SK-N-SH treated with all-trans-retinoic acid at 6 μM for 48 hours (cell line): Measurements from ENCODE around the gene FAM89B.

Experiments
- ARNTL ChIP-seq: fragments of 450-650 bp; formaldehyde crosslinking; IDR thresholded peaks from 2 replicates; pipeline ENCODE4 v1.5.0; 2020; ENCODE audit warnings: low read depth, mild to moderate bottlenecking, moderate library complexity, borderline replicate concordance
- BACH2 ChIP-seq: fragments of 250-450 bp; sonication (Bioruptor Pico); IDR thresholded peaks from 2 replicates; pipeline ENCODE4 v1.9.0; 2021; ENCODE audit warnings: mild to moderate bottlenecking, borderline replicate concordance
- CSDC2 ChIP-seq: fragments of 250-450 bp; sonication (Bioruptor Pico); IDR thresholded peaks from 2 replicates; pipeline ENCODE4 v1.5.0; 2020; ENCODE audit warnings: mild to moderate bottlenecking, moderate library complexity
- GLIS3 ChIP-seq: fragments of 250-450 bp; sonication (Bioruptor Pico); IDR thresholded peaks from 2 replicates; pipeline ENCODE4 v1.5.0; 2020; ENCODE audit warnings: mild to moderate bottlenecking, moderate library complexity
- RARB ChIP-seq: fragments of 250-450 bp; sonication (Bioruptor Pico); IDR thresholded peaks from 2 replicates; pipeline ENCODE4 v1.8.0; 2021; ENCODE audit warnings: mild to moderate bottlenecking, moderate library complexity
- SNAI2 ChIP-seq: fragments of 250-450 bp; sonication (Bioruptor Pico); IDR thresholded peaks from 2 replicates; pipeline ENCODE4 v1.5.0; 2020; ENCODE audit warnings: mild to moderate bottlenecking, moderate library complexity
- TCF4 ChIP-seq: fragments of 250-450 bp; sonication (Bioruptor Pico); IDR thresholded peaks from 2 replicates; pipeline ENCODE4 v1.8.0; 2021; ENCODE audit warnings: mild to moderate bottlenecking, moderate library complexity, borderline replicate concordance
- TOX ChIP-seq: fragments of 250-450 bp; sonication (Bioruptor Pico); IDR thresholded peaks from 2 replicates; pipeline ENCODE4 v1.8.0; 2021; ENCODE audit warnings: mild to moderate bottlenecking, moderate library complexity, borderline replicate concordance
- ZC3H10 ChIP-seq: fragments of 250-450 bp; sonication (Bioruptor Pico); IDR thresholded peaks from 2 replicates; pipeline ENCODE4 v1.5.1; 2021; ENCODE audit warnings: mild to moderate bottlenecking, moderate library complexity
- ZFP3 ChIP-seq: fragments of 250-450 bp; sonication (Bioruptor Pico); IDR thresholded peaks from 2 replicates; pipeline ENCODE4 v1.5.0; 2020; ENCODE audit warnings: mild to moderate bottlenecking, moderate library complexity
- ZNF70 ChIP-seq: fragments of 450-650 bp; formaldehyde crosslinking; IDR thresholded peaks from 2 replicates; pipeline ENCODE4 v1.5.0; 2020; ENCODE audit warnings: mild to moderate bottlenecking, moderate library complexity
- ZNF8 ChIP-seq: fragments of 450-650 bp; formaldehyde crosslinking; IDR thresholded peaks from 2 replicates; pipeline ENCODE4 v1.5.0; 2020; ENCODE audit warnings: mild to moderate bottlenecking, moderate library complexity
- TF ChIP-seq, protein P1 (sequence below): fragments of 250-450 bp; sonication (Bioruptor Pico); IDR thresholded peaks from 2 replicates; pipeline ENCODE4 v1.5.1; 2021; ENCODE audit warnings: mild to moderate bottlenecking, moderate library complexity
- TF ChIP-seq, protein P2 (sequence below): fragments of 250-450 bp; sonication (Bioruptor Pico); IDR thresholded peaks from 2 replicates; pipeline ENCODE4 v1.8.0; 2020; ENCODE audit warnings: mild to moderate bottlenecking, moderate library complexity, borderline replicate concordance

DNA sequence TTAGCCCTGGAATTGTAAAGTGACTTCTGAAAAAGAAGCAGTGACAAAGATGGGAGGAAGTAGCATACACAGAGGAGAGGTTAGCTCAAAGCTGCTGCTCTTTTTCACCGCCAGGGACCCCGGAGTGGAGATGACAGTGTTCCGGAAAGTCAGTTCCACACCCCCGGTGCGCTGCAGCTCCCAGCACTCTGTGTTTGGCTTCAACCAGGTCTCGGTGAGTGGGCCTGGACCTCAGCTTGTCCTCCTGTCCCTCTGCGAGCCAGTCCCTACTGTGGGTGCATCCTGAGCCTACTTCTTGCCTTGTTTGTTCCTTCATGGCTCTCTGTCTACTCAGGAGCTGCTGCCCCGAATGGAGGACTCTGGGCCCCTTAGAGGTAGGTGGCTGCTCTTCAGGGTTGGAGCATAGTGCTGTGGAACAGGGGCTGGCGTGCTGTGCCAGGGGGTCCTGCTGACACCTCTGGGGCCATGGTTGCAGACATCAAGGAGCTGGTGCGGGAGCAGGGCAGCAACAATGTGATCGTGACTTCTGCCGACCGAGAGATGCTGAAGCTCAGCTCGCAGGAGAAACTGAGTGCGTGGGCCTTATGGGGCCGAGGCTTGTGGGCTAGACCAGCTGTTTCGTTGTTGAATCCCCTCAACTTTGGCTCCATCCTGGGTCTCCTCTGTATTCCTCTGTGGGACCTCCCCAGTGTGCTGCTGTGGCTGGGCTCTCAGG is 45.0 kb downstream of the FAM89B start:
- no peak for TF ChIP-seq SNAI2 (CRISPR knock-in tag)
- TF ChIP-seq TOX, result no peak
- TF ChIP-seq ZFP3 (CRISPR knock-in tag), result no peak
- TF ChIP-seq TCF4 (CRISPR knock-in tag), result no peak
- no peak for TF ChIP-seq ZNF70
- no peak for TF ChIP-seq BACH2 (CRISPR knock-in tag)
- TF ChIP-seq ARNTL (CRISPR knock-in tag), result no peak
- TF ChIP-seq, protein P1, sequence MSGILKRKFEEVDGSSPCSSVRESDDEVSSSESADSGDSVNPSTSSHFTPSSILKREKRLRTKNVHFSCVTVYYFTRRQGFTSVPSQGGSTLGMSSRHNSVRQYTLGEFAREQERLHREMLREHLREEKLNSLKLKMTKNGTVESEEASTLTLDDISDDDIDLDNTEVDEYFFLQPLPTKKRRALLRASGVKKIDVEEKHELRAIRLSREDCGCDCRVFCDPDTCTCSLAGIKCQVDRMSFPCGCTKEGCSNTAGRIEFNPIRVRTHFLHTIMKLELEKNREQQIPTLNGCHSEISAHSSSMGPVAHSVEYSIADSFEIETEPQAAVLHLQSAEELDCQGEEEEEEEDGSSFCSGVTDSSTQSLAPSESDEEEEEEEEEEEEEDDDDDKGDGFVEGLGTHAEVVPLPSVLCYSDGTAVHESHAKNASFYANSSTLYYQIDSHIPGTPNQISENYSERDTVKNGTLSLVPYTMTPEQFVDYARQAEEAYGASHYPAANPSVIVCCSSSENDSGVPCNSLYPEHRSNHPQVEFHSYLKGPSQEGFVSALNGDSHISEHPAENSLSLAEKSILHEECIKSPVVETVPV, result no peak
- no peak for TF ChIP-seq RARB (CRISPR knock-in tag)
- TF ChIP-seq, protein P2, sequence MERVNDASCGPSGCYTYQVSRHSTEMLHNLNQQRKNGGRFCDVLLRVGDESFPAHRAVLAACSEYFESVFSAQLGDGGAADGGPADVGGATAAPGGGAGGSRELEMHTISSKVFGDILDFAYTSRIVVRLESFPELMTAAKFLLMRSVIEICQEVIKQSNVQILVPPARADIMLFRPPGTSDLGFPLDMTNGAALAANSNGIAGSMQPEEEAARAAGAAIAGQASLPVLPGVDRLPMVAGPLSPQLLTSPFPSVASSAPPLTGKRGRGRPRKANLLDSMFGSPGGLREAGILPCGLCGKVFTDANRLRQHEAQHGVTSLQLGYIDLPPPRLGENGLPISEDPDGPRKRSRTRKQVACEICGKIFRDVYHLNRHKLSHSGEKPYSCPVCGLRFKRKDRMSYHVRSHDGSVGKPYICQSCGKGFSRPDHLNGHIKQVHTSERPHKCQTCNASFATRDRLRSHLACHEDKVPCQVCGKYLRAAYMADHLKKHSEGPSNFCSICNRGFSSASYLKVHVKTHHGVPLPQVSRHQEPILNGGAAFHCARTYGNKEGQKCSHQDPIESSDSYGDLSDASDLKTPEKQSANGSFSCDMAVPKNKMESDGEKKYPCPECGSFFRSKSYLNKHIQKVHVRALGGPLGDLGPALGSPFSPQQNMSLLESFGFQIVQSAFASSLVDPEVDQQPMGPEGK (CRISPR knock-in tag), result no peak
- TF ChIP-seq CSDC2 (CRISPR knock-in tag), result no peak
- TF ChIP-seq GLIS3 (CRISPR knock-in tag), result no peak
- no peak for TF ChIP-seq ZNF8
- no peak for TF ChIP-seq ZC3H10
